NT2/D1 (cell line): ENCODE measurements around the gene TSSK2.

ENCODE experiments used
- SUZ12 ChIP-seq: IDR thresholded peaks from 2 replicates; pipeline ENCODE4 v1.6.1; 2011; ENCODE audit not compliant: insufficient read length, insufficient read depth; ENCODE audit errors: extremely low read depth
- YY1 ChIP-seq: IDR thresholded peaks from 2 replicates; pipeline ENCODE4 v1.6.1; 2011; ENCODE audit not compliant: insufficient read length, insufficient read depth

- TF ChIP-seq SUZ12 (no peak), YY1 (no peak)
Measured at GRCh38 chr22:19134176-19134831, 3.2 kb downstream of the TSSK2 start.
